SK-N-SH treated with all-trans-retinoic acid at 6 μM for 48 hours (cell line): ENCODE data around the gene IRGQ.

Source experiments
- ATAC-seq: fragments of 200-7000 bp; cut with Tn5 transposase; 3 replicates; pipeline ENCODE4 v1.9.1; 2020; ENCODE audit warnings: mild to moderate bottlenecking, moderate library complexity
- ARNTL ChIP-seq: fragments of 450-650 bp; formaldehyde crosslinking; IDR thresholded peaks from 2 replicates; pipeline ENCODE4 v1.5.0; 2020; ENCODE audit warnings: low read depth, mild to moderate bottlenecking, moderate library complexity, borderline replicate concordance
- BACH2 ChIP-seq: fragments of 250-450 bp; sonication (Bioruptor Pico); IDR thresholded peaks from 2 replicates; pipeline ENCODE4 v1.9.0; 2021; ENCODE audit warnings: mild to moderate bottlenecking, borderline replicate concordance
- CREB5 ChIP-seq: fragments of 250-450 bp; sonication (Bioruptor Pico); IDR thresholded peaks from 2 replicates; pipeline ENCODE4 v1.5.1; 2020; ENCODE audit warnings: low read depth, mild to moderate bottlenecking, moderate library complexity
- CSDC2 ChIP-seq: fragments of 250-450 bp; sonication (Bioruptor Pico); IDR thresholded peaks from 2 replicates; pipeline ENCODE4 v1.5.0; 2020; ENCODE audit warnings: mild to moderate bottlenecking, moderate library complexity
- CSRNP3 ChIP-seq: fragments of 250-450 bp; sonication (Bioruptor Pico); IDR thresholded peaks from 2 replicates; pipeline ENCODE4 v1.5.1; 2021; ENCODE audit warnings: mild to moderate bottlenecking, moderate library complexity
- ESRRG ChIP-seq: fragments of 250-450 bp; sonication (Bioruptor Pico); IDR thresholded peaks from 2 replicates; pipeline ENCODE4 v1.6.1; 2021; ENCODE audit warnings: mild to moderate bottlenecking
- GLIS3 ChIP-seq: fragments of 250-450 bp; sonication (Bioruptor Pico); IDR thresholded peaks from 2 replicates; pipeline ENCODE4 v1.5.0; 2020; ENCODE audit warnings: mild to moderate bottlenecking, moderate library complexity
- ISL1 ChIP-seq: fragments of 250-450 bp; sonication (Bioruptor Pico); IDR thresholded peaks from 2 replicates; pipeline ENCODE4 v2.1.2; 2022; ENCODE audit warnings: mild to moderate bottlenecking, moderate library complexity
- OSR1 ChIP-seq: fragments of 250-450 bp; sonication (Bioruptor Pico); IDR thresholded peaks from 2 replicates; pipeline ENCODE4 v1.8.0; 2022; ENCODE audit warnings: moderate library complexity, mild to moderate bottlenecking, inconsistent platforms
- PATZ1 ChIP-seq: fragments of 250-450 bp; sonication (Bioruptor Pico); IDR thresholded peaks from 2 replicates; pipeline ENCODE4 v1.8.0; 2020; ENCODE audit warnings: mild to moderate bottlenecking, moderate library complexity, borderline replicate concordance
- POU6F1 ChIP-seq: fragments of 250-450 bp; sonication (Bioruptor Pico); IDR thresholded peaks from 2 replicates; pipeline ENCODE4 v1.8.0; 2021; ENCODE audit warnings: low read depth, mild to moderate bottlenecking, moderate library complexity, borderline replicate concordance
- PPARA ChIP-seq: fragments of 250-450 bp; sonication (Bioruptor Pico); IDR thresholded peaks from 2 replicates; pipeline ENCODE4 v1.5.0; 2020; ENCODE audit warnings: mild to moderate bottlenecking, borderline replicate concordance
- RARB ChIP-seq: fragments of 250-450 bp; sonication (Bioruptor Pico); IDR thresholded peaks from 2 replicates; pipeline ENCODE4 v1.8.0; 2021; ENCODE audit warnings: mild to moderate bottlenecking, moderate library complexity
- SNAI2 ChIP-seq: fragments of 250-450 bp; sonication (Bioruptor Pico); IDR thresholded peaks from 2 replicates; pipeline ENCODE4 v1.5.0; 2020; ENCODE audit warnings: mild to moderate bottlenecking, moderate library complexity
- TCF4 ChIP-seq: fragments of 250-450 bp; sonication (Bioruptor Pico); IDR thresholded peaks from 2 replicates; pipeline ENCODE4 v1.8.0; 2021; ENCODE audit warnings: mild to moderate bottlenecking, moderate library complexity, borderline replicate concordance
- TOX ChIP-seq: fragments of 250-450 bp; sonication (Bioruptor Pico); IDR thresholded peaks from 2 replicates; pipeline ENCODE4 v1.8.0; 2021; ENCODE audit warnings: mild to moderate bottlenecking, moderate library complexity, borderline replicate concordance
- TSHZ2 ChIP-seq: fragments of 250-450 bp; sonication (Bioruptor Pico); IDR thresholded peaks from 2 replicates; pipeline ENCODE4 v1.5.0; 2020; ENCODE audit warnings: mild to moderate bottlenecking, moderate library complexity
- ZC3H10 ChIP-seq: fragments of 250-450 bp; sonication (Bioruptor Pico); IDR thresholded peaks from 2 replicates; pipeline ENCODE4 v1.5.1; 2021; ENCODE audit warnings: mild to moderate bottlenecking, moderate library complexity
- ZFP3 ChIP-seq: fragments of 250-450 bp; sonication (Bioruptor Pico); IDR thresholded peaks from 2 replicates; pipeline ENCODE4 v1.5.0; 2020; ENCODE audit warnings: mild to moderate bottlenecking, moderate library complexity
- ZFP30 ChIP-seq: fragments of 450-650 bp; formaldehyde crosslinking; IDR thresholded peaks from 2 replicates; pipeline ENCODE4 v1.5.0; 2022; ENCODE audit warnings: mild to moderate bottlenecking, moderate library complexity
- ZNF565 ChIP-seq: fragments of 450-650 bp; formaldehyde crosslinking; conservative IDR thresholded peaks from 2 replicates; pipeline ENCODE4 v1.5.0; 2020; ENCODE audit warnings: low read depth, mild to moderate bottlenecking, moderate library complexity
- ZNF70 ChIP-seq: fragments of 450-650 bp; formaldehyde crosslinking; IDR thresholded peaks from 2 replicates; pipeline ENCODE4 v1.5.0; 2020; ENCODE audit warnings: mild to moderate bottlenecking, moderate library complexity
- ZNF8 ChIP-seq: fragments of 450-650 bp; formaldehyde crosslinking; IDR thresholded peaks from 2 replicates; pipeline ENCODE4 v1.5.0; 2020; ENCODE audit warnings: mild to moderate bottlenecking, moderate library complexity

The IRGQ gene

GRCh38 chr19:43595999-43596841 is at the start of gene IRGQ, which contains the start of gene ZNF576:
Gene IRGQ, minus strand, starts transcription at chr19:43596134. Its CDS starts 796 bp downstream, at chr19:43595338.
Gene ZNF576, plus strand, starts transcription at chr19:43596595. Its CDS starts 514 bp downstream, at chr19:43597109.
- peak; percentile 91 for ATAC-seq
- TF ChIP-seq POU6F1 (CRISPR knock-in tag) = no peak
- no peak for TF ChIP-seq OSR1
- TF ChIP-seq RARB (CRISPR knock-in tag) = no peak
- TF ChIP-seq CSDC2 (CRISPR knock-in tag) = no peak
- TF ChIP-seq GLIS3 (CRISPR knock-in tag) = no peak
- no peak for TF ChIP-seq ARNTL
- no peak for TF ChIP-seq PPARA (CRISPR knock-in tag)
- TF ChIP-seq TSHZ2 (CRISPR knock-in tag) = no peak
- no peak for TF ChIP-seq ISL1 (CRISPR knock-in tag)
- TF ChIP-seq CSRNP3 (CRISPR knock-in tag) = no peak
- no peak for TF ChIP-seq BACH2 (CRISPR knock-in tag)
- no peak for TF ChIP-seq CREB5 (CRISPR knock-in tag)
- TF ChIP-seq ZFP30 (CRISPR knock-in tag) = no peak
- no peak for TF ChIP-seq ZC3H10
- no peak for TF ChIP-seq ZNF565 (CRISPR knock-in tag)
- no peak for TF ChIP-seq ZNF70 (CRISPR knock-in tag)
- no peak for TF ChIP-seq SNAI2 (CRISPR knock-in tag)
- no peak for TF ChIP-seq ZNF8 (CRISPR knock-in tag)
- no peak for TF ChIP-seq TOX (CRISPR knock-in tag)
- TF ChIP-seq ESRRG = no peak

GRCh38 chr19:43644181-43644580 is 48.2 kb upstream of the IRGQ start:
- ATAC-seq = no peak
- no peak for TF ChIP-seq BACH2 (CRISPR knock-in tag)
- TF ChIP-seq TSHZ2 (CRISPR knock-in tag) = no peak
- no peak for TF ChIP-seq GLIS3 (CRISPR knock-in tag)
- TF ChIP-seq ZFP30 (CRISPR knock-in tag) = no peak
- TF ChIP-seq ZNF8 (CRISPR knock-in tag) = no peak
- no peak for TF ChIP-seq ESRRG
- no peak for TF ChIP-seq TOX (CRISPR knock-in tag)
- TF ChIP-seq ZFP3 (CRISPR knock-in tag) = no peak
- TF ChIP-seq POU6F1 (CRISPR knock-in tag) = no peak
- no peak for TF ChIP-seq ZC3H10
- no peak for TF ChIP-seq ISL1 (CRISPR knock-in tag)
- TF ChIP-seq PATZ1 (CRISPR knock-in tag) = no peak
- TF ChIP-seq CSDC2 (CRISPR knock-in tag) = no peak
- TF ChIP-seq TCF4 (CRISPR knock-in tag) = no peak
- TF ChIP-seq, all 23 proteins: peak for 0
